Posterior cingulate gyrus (tissue), 11 donors: ENCODE measurements around the gene ETS1.
A peak's percentile ranks its signal among the peaks of the same experiment; 100 is the strongest.

Experiments used
- DNase-seq, 10 donors: peaks; one replicate each; pipeline versions ENCODE4 v3.0.0 to v3.0.0-alpha.2; 2020 to 2021; ENCODE audit warnings: mixed read lengths in 3 of 10
- intact Hi-C: fragments of 100-400 bp; cut with DNase I; formaldehyde crosslinking; loops from one replicate; pipeline ENCODE4 v1.15.1; 2023

ETS1 gene

DNA sequence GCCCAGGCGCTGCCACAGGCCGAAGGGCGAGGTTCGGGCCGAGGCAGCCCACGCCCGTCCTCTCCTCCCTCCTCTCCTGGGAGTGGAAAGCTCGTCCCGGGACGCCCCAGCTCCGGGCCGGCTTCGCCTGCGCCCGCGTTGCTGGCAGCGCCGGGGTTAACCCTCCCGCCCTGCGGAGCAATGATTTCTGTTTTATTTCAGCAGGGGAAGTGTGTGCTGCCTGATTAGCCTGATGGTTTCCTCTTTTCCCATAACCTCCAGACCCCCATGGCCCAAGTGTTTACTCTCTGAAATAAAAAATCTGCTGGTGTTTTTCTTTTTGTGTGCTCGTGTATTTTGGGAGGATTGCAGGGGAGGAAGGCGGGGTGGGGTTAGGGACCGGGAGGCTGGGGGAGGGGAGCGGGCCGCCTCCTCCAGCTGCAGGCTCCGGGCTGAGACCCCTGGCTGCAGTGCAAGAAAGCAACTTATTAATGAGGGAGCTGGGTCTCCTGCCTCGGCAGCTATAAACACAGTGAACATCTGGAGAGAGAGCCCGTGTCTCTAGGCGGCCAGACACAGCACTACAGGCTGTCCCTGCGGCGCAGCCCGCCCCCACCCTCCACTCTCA is 38.6 kb downstream of the ETS1 start:
- peak in 2 of 10 donors; percentile 17 to 68 for DNase-seq

DNA sequence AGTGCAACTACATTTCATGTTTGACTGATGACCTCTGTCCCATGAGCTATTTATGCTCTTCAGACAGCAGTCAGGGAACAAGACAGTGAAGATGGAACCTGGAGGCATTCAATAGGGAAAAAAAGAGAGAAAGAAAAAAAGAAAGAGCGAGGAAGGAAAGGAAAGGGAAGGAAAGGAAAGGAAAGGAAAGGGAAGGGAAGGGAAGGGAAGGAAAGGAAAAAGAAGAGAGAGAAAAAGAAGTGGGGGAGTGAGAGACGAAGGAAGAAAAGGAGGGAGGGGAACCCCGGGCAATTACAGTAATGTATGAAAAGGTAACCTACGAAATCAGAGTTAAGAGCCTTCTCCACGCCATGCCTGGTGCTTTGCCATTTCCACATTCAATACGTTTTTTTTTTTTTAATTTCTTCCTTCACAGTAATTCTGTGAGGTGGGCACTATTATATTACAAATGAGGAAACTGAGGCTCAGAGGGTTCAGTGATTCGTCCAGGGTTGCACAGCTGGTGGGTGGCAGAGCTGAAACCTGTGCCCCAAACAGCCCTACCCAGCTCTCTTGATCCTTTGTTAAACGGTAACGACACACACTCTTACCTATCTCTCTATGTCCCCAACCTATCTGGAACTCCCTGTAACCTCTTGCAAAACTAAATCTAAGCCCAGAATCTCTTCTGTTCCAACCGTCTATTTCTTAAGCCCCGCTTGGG is 39.3 kb downstream of the ETS1 start:
- intact Hi-C loops, result no loop called here
- no peak for DNase-seq

More for the DNA sequence above, 38.6 kb downstream of the ETS1 start:
- intact Hi-C loops, result no loop called here

DNA sequence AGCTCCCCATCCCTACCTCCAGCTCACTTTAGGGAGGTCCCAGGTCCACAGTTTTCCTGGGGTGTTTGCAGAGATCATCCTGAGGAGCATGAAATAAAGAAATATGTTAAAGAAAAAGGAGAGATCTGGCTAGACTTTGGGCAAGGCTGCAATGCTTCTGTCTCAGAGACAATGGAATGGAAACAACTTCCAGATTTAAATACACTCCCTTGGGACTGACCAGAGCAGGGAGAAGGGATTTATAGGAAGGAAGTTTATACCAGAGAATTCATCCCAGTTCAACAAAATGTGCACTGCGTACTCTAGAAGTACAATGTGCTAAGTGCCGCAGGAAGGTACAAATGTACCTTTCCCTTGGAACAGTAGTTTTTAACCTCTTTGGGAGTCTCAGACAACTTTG is 40.4 kb downstream of the ETS1 start:
- no peak for DNase-seq

DNA sequence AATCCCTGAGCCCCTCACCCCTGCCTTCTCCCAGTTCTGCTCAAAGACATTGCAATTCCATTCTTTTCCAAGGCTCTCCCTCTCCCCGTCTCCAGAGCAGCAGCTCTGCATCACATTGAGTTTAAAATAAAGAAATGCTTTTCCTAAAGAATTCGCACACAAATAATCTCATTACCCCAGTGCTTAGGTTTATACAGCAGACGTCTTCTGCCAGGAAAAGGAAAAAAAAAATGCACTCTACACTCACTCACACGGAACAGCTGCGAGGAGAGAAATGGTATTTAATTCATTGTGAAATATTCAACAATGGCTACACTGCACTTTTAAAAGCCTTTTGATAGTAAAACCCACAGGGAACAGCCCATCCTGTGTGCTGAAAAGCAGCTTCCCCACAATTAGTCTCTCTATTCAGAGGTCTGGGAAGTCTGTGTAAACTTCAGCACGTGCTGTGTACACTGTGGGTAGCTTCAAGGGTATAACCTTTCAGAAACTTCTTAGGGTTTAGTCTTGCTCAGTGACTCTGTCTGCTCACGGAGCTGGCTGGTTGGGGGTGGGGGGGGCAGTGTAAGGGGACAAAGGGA is 42.8 kb downstream of the ETS1 start:
- intact Hi-C loops, result no loop called here
- DNase-seq, result no peak

More for the DNA sequence above, 40.4 kb downstream of the ETS1 start:
- intact Hi-C loops, result no loop called here

DNA sequence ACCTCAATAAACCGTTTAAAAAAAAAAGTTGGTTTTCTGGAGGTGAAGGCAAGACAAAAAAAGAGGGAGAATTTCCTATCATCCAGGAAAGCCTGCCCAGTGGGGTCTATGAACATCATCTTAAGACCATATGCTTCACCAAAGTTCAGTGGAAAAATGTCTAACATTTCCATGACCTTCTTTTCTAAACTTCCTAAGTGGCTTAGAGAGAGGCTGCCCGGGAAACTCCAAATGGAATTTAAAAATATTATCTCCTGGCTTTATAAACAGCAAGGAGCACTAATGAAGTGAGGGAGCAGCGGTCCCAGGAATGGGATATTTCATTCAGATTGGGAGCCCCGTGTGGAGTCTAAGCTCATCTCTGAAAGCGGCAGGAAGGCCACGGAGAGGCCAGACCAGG is 46.9 kb downstream of the ETS1 start:
- intact Hi-C loops, result no loop called here
- no peak for DNase-seq

DNA sequence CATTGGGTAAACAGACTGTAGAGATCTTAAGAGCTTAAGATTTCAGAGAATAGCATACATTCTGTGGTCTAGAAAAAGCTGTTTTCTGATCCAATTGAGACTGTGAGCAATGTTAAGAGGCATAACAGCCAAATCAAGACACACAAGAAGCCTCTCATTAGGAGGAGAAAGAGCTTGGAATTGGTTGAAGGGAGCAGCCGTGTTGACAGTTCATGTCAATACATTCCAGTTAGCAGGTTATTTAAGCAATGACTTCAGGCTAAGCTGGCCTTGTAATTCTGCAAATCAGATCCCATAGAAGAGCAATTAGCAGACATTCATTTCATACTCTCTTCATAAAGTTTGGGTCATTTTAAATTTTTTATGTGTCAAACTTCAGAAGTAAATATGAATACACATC is 50.9 kb downstream of the ETS1 start:
- DNase-seq, result no peak
- intact Hi-C loops, result no loop called here

DNA sequence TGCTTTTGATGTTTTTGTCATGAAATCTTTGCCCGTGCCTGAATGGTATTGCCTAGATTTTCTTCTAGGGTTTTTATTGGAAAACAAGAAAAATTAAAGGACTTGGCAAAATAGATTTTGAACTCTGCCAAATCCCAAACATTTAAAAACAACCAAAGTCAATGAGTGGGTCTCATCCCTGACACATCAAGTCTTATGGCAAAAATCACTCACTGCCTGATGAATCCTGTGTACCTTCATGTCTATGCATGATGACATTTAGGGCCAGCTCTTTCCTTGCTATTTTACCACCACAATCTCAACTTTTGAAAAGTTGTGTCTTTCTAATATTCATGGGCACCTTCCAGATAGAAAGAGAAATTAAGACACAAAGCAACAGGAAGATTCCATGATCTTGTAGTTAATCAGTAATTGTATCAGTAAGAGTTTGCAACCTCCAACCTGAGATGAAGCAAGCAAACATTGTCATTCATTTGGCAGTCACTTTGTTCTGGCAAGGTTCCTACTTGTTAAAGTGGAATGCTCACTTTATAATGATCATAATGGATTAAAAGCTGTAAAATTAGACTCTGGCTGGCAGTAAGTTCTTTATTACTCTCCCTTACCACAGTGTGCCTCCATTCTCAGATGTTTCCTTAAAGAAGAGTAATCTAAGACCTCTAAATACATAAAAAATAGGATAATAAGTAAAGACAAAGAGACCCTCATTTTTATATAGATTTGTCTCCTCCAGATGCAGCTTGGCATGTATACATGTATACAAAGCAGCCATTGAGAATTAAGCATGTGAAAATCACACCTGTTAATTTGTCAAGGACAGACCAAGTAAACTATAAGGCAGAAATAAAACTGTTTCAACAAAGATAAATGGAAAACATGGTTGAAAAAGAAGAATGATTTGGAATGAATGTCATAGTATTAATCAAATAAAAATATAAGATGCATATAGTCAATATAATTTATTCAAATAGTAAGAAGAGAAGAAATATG is 51.6 kb downstream of the ETS1 start:
- intact Hi-C loops, result no loop called here
- no peak for DNase-seq

DNA sequence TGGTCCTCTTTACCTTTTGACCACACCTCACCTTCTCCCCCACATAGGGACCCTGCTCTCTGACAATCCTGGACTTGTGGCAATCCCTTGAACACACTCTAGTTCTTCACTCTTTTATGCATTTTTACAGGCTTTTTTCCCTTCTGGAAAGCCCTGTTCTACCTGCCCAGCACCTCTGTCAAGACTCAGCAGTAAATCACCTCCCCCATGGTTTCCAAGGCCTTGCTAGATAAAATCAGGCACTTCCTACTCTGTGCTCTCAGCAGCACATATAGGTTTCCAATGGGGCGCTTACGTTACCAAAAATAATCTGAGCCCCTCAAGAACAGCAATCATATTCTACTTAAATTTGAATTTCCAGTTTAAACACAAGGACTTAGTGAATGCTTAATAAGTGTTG is 53.9 kb downstream of the ETS1 start:
- DNase-seq, result no peak
- intact Hi-C loops, result no loop called here

DNA sequence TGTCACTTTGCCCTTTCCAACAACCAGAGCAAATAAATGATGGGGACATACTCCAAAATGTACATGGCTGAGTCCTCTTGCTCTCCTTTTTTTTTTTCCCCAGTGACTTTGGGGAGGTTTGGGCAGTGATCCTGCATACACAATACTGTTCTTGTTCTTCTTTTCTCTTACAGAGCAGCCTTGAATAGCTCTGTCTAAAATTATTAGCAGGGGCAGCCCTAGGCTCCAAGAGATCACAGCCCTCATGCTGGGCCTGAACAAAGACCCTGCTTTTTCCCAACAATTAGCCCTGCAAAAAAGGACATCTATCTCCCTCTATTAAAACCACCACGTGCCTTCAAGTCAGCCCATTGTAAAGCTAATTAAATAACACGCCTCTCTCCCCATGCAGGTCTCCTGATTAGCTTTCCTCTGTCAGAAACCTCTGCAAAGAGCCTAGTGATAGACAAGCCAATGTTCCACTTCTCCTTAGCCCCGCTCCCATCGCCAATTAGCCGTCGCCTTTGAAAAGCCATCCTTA is 54.7 kb downstream of the ETS1 start:
- peak in 1 of 10 donors; percentile 30 for DNase-seq
- intact Hi-C loops, result no loop called here

DNA sequence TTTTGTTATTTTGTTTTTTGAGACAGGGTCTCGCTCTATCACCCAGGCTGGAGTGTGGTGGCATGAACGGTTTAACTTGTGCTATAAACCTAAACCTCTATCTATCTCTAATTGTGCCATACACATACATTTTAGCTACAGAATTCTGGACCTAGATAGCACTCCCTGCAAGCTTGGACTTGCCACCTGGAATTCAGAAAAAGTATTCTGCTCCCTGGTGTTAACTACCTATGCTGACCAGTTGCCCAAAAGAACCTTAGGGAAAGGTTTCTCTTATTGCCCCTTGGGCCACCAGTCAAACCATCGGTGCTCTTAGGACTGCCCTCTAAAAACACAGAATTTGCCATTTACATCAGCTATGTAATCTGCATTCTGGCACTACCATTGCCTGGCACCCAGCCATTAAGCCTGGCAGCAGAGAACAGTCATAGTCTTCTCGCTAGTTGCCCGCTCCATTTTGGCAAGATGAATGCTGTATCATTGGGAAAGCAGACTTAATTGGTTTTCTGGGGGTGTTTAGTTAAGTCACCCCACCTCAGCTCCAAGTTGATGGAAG is 55.3 kb downstream of the ETS1 start:
- DNase-seq, result peak; percentile 73 to 96 (median 81)
- intact Hi-C loops, result no loop called here

DNA sequence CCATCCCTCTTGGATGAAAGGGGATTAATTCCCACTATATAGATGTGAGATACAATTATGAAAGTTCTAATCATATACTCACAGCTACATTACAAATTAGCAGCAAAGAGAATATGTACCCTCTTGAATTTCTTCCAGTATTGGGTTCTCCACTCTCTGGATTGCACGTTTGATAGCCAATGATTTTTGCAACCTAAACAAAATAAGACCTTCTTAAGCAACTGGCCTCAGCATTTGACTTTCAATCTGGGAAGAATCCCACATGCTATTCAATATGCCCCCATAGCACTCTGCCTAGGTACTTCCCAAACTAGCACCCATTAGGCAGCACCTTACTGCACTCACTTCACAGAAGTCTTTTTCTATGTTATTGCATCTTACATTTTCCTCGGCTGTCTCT is 55.8 kb downstream of the ETS1 start:
- intact Hi-C loops, result no loop called here
- DNase-seq, result no peak

DNA sequence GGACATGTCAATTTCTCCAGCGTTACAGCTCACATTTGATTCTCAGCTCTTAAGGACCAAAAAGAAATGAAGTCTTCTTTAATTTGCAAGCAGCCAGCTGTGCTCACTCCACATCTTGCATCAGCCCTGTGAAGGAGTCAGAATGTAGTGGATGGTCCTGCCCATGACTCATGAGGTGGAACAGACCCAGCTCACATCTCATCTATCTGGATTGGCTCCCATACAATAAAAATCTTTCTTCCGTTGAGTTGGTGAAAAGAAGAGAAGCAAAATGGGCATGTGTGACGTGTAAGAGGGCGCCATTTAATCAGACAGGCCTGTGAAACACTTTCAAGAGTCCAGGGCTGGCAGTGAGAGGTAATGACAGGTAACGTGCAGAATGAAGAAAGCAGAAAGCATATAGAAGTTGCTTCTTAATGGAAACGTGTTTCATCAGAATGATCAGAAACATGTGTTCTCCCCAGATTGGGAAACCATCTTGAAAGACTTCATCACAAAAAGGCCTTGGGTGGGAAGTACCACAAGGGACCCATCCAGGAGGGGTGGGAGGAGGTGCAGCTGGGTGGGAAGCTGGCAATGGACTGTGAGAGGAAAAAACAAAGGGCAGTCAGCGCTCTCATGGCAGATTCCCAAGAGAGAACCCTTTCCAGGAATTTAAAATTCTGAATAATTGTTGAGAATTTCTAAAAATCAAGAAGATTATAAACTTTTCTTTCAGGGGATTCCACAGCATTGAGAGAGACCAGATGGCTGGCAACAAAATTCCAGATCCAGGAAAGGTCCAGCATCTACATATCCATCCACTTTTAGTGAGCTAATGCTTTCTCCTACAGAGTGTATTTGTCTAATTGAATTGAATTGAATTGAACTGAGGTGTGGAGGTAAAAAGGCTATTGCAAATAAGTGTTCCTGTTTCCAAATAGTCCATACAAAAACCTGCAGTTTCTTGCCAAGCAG is 57.0 kb downstream of the ETS1 start:
- intact Hi-C loops, result no loop called here
- no peak for DNase-seq

DNA sequence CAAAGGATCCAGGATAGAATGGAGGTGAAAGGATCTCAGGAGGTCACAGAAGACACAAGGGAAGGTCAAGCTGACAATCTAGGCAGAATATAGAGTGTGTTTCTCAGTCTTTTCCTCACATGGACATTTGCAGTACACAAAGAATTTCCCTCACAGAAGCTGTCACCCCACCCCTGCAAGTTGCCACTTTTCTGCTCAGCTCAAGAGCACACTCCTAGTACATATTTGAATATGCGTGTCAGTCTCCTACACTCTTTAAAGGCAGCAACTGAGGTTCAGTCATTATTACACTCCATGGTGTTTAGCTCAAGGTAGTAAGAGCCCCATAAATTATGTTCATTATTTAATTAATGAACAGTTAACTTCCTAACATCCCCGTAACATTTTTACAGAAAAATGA is 59.1 kb downstream of the ETS1 start:
- intact Hi-C loops, result no loop called here
- no peak for DNase-seq

DNA sequence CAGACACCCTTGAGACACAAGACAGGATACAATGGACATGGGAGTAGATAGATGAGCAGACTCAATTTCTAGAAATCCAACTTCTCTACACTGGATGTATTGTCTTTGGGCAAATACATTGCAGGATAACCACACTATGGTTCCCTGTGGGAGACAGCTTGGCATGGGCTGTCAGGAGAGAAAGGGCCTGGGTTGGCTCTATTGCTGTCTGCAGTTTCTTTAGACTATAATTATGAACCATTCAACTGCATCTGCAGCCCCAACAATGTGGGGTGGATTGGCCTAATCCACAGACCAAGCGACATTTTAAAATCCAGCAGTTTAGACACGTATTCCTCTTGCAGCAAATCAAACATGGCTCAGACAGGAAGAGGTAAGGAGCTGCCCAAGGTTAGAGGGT is 60.3 kb downstream of the ETS1 start:
- DNase-seq, result no peak
- intact Hi-C loops, result no loop called here

DNA sequence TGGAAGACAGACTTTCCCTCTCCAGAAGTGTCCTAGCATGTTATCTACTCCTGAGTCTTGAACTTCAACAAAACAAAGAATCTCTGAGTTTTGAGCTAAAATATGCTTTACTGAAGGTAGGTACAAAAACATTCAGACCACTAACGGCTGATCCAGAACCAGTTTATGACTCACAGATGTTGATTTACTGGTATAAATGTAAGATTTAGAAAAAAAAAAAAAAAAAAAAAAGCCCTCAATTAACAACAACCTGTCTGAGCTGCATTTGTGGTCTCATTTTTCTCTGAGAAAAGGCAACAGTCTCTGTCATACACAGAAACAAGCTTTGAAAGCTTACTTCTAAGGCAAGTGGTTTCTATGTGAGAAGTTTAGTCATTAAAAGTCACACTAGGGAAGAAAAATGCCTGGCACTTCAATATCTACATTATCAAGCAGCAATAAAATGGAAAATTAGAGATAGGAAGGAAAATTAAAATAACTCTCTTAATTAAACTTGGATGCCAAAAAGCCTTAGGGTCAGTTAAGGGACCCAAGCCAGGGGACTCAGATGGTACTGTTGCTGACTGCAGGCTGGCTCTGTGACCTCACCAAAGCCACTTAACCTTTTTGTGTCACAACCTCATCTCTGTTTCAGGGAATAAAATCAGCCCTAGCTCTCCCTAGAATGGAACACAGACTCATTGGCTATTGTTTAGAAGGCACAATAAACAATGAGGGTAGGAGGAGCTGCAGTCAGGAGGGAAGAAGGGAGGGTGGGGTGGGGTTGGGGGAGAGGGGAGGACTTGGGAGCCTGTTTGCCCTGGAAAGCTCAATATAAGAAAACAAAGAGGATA is 61.7 kb downstream of the ETS1 start:
- intact Hi-C loops, result no loop called here

DNA sequence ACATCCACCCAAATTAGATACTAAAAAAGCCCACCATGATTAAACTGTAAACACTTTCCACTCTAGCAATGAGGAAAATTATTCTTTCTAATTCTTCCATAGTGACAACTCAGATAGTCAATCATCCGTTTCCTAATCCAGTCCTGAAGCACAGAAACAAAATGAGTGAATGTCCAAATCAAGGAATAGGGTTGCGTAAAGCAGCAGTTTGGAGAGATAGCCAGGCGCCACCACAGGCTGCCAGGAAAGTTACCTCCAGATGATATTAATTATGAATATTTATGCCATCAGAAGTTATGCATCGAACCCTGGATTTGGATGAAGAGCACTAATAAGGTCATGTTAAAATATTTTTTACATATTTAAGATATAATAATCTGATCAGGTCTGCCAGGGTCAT is 63.2 kb downstream of the ETS1 start:
- intact Hi-C loops, result no loop called here
- no peak for DNase-seq

More for the DNA sequence above, 61.7 kb downstream of the ETS1 start:
- peak in 1 of 10 donors; percentile 20 for DNase-seq

DNA sequence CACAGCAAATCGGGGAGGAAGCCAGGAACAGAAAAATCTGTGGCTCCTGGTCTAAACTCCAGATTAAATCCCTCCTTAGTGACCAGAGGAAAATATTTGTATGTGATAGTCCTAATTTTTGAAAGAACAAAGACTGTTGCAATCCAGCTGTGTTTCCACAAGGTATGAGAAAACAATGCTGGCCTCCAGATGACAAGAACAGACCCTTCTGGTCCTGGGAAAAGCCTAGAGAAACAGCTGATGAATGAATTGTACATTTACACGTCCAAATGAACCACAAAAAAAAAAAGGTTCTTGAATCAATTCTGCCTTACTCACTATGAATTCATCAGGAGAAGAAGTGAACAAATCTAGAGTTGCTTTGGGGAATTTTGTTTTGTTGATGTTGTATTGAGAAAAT is 63.7 kb downstream of the ETS1 start:
- no peak for DNase-seq
- intact Hi-C loops, result no loop called here

DNA sequence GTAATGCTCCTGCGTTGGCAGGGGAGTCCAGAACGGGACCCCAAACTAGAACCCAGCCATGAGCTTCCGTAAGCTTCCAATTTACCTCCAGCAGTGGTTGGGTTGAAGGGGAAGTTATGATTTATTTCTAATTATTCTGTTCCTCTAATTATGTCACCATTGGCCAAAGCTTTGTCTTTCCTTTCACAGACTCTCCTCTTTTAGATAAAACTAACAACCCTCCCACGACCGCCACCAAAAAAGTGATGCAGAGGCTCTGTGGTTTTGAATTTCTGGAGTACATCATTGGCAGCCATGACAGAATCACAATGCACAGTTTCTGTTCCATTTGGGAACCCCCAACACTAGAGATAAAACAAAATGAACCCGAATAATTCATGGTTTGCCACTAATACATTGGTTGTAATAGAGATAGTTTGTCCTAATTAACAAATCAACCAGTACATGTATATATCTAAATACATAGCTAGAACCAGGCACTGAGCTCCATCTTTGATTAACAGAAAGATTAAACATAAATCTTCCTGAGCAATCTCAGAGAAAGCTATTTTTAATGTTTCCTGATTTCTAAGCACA is 64.3 kb downstream of the ETS1 start:
- intact Hi-C loops, result no loop called here
- DNase-seq, result no peak
